Ovary (tissue), 3 donors: ENCODE measurements around the gene PPP1R1B.

Experiments used
- POLR2A ChIP-seq: fragments of 450-650 bp; IDR thresholded peaks from one replicate; pipeline ENCODE4 v1.6.1; 2017; ENCODE audit warnings: antibody characterized with exemption, mild to moderate bottlenecking, moderate library complexity
- TF ChIP-seq, protein P1 (sequence below), 3 donors: fragments of 450-650 bp in 2 of 3; fragments of 200-600 bp in 1 of 3; IDR thresholded peaks; one replicate each; pipeline versions ENCODE4 v1.5.1 to v1.8.0; 2016 to 2022; ENCODE audit warnings: antibody characterized with exemption in 3 of 3, mild to moderate bottlenecking in 1 of 3
- donor health status: DM: no; HTN: no; CAD: no.

DNA sequence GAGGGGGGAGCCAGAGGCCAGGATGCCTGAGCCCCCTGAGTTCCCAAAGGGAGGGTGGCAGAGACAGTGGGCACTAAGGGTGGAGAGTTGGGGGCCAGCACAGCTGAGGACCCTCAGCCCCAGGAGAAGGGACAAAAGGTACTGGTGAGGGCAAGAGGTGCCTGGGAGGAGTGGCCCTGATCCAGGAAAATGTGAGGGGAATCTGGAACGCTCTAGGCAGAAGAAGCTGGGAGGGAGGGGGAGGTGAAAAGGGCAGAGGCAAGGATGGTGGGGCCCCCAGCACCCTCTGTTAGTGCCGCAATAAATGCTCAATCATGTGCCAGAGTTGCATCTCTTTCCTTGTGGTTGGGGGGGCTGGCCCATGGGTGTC, 39.5 kb downstream of the PPP1R1B start:
- TF ChIP-seq POLR2A: no peak
- TF ChIP-seq, protein P1, sequence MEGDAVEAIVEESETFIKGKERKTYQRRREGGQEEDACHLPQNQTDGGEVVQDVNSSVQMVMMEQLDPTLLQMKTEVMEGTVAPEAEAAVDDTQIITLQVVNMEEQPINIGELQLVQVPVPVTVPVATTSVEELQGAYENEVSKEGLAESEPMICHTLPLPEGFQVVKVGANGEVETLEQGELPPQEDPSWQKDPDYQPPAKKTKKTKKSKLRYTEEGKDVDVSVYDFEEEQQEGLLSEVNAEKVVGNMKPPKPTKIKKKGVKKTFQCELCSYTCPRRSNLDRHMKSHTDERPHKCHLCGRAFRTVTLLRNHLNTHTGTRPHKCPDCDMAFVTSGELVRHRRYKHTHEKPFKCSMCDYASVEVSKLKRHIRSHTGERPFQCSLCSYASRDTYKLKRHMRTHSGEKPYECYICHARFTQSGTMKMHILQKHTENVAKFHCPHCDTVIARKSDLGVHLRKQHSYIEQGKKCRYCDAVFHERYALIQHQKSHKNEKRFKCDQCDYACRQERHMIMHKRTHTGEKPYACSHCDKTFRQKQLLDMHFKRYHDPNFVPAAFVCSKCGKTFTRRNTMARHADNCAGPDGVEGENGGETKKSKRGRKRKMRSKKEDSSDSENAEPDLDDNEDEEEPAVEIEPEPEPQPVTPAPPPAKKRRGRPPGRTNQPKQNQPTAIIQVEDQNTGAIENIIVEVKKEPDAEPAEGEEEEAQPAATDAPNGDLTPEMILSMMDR (IDR thresholded peaks at IDR 0.05): no peak
